SK-N-SH treated with all-trans-retinoic acid at 6 μM for 48 hours (cell line): Measurements from ENCODE around the gene DRD2.

ENCODE experiments used
- BACH2 ChIP-seq: fragments of 250-450 bp; sonication (Bioruptor Pico); IDR thresholded peaks from 2 replicates; pipeline ENCODE4 v1.9.0; 2021; ENCODE audit warnings: mild to moderate bottlenecking, borderline replicate concordance
- OSR1 ChIP-seq: fragments of 250-450 bp; sonication (Bioruptor Pico); IDR thresholded peaks from 2 replicates; pipeline ENCODE4 v1.8.0; 2022; ENCODE audit warnings: moderate library complexity, mild to moderate bottlenecking, inconsistent platforms
- SNAI2 ChIP-seq: fragments of 250-450 bp; sonication (Bioruptor Pico); IDR thresholded peaks from 2 replicates; pipeline ENCODE4 v1.5.0; 2020; ENCODE audit warnings: mild to moderate bottlenecking, moderate library complexity
- ZFP3 ChIP-seq: fragments of 250-450 bp; sonication (Bioruptor Pico); IDR thresholded peaks from 2 replicates; pipeline ENCODE4 v1.5.0; 2020; ENCODE audit warnings: mild to moderate bottlenecking, moderate library complexity

- TF ChIP-seq ZFP3 (CRISPR knock-in tag) (no peak), BACH2 (no peak), SNAI2 (no peak), OSR1 (CRISPR knock-in tag) (no peak)
Measured at GRCh38 chr11:113373981-113374560, 101.1 kb downstream of the DRD2 start.
